Raji (cell line): ENCODE results near the gene SMOC2.

Experiments
- POLR2A ChIP-seq: IDR thresholded peaks from 2 replicates; pipeline ENCODE4 v1.6.1; 2011; ENCODE audit warnings: low read depth, low read length, control low read depth; ENCODE audit not compliant: insufficient read depth

Gene SMOC2

DNA sequence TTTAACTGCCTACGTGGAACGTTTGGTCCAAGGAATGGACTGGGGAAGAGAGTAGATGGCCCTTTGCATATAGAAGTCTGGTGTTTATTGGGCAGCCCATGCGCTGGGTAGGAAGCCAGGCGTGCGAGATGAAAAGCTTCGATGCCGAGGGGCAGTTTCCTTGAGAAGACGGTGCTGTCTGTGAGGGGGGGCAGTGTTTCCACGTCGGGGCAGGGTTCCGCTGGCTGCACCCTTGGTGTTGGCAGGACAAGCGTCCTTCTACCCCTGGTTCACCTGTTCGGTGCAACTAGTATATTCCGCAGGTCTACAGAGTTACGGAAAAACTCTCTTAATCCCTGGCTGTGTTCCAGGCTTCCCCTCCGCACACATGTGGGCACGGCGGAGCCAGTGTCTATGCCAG lies 88.2 kb downstream of the SMOC2 start:
- no peak for TF ChIP-seq POLR2A

DNA sequence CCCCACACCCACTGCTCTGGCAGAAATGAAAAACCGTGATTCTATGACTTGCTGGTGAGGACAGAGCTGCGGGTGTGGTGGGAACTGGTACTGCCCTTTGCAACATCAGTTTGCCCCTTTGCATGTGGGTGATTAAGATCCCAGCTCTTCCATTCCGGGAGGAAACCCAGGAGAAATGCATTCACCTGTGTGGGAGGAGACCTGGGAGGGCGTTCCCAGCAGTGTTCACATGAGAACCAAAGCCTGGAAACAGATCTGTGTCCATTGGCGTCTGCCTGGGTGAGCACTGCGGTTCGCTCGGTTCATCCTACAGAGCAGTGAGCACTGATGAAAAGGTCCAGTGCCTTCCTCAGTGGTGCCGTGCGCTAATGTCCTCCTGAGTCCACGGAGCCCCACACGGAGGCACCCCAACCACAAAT lies 89.7 kb downstream of the SMOC2 start:
- no peak for TF ChIP-seq POLR2A

DNA sequence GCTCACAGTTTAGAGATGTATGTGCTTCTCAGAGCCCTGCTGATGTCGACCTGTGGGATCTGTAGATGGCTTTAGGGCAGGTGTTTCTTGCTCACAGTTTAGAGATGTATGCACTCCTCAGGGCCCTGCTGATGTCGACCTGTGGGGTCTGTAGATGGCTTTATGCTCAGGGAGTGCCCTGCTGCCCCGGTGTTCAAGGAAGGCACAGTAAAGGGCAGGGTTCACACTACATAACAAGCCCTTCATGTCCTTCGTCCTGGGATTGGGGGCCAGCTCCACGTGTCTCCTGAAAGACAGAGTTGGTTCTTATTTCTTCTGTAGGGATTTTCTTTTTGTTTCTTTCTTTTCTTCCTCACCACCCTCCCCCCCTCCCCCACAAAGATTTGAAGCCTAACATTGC lies 91.1 kb downstream of the SMOC2 start:
- TF ChIP-seq POLR2A, result no peak

DNA sequence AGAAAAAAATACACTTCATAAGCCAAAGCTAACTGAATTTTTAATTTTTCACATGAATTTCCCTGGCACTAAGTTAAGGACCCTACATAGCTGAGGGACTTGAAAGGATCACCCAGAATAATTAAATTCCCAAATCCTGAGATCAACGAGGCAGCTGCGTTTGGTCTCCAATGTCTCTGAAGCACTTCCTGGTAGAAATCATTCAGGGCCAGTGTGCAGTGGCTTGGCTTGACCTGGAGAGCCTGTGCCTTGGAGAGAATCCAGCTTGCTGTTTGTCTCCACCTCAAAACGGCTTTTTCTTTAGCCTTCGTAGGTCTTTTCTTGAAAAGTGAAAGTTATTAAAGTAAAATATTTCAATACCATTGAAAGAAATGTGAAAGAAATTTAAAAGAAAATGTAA lies 92.4 kb downstream of the SMOC2 start:
- no peak for TF ChIP-seq POLR2A

DNA sequence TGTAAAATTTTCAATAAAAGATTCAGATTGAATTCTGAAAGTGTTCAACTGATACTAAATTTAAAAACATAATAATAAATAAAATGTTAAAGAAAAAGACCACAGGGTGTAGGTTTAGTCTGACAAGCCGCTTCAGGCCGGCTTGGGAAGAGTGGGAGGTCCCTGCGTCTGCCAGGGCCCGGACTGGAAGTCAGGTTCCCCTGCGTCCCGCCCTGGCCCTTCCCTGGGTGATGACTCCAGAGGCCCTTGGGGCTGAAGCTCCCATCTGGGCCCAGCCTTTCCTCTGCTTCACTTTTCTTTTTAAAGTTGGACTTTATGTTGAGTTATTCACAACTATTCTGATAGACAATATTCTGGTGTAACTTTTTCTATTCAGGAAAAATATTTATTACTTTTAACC lies 93.3 kb downstream of the SMOC2 start:
- no peak for TF ChIP-seq POLR2A

DNA sequence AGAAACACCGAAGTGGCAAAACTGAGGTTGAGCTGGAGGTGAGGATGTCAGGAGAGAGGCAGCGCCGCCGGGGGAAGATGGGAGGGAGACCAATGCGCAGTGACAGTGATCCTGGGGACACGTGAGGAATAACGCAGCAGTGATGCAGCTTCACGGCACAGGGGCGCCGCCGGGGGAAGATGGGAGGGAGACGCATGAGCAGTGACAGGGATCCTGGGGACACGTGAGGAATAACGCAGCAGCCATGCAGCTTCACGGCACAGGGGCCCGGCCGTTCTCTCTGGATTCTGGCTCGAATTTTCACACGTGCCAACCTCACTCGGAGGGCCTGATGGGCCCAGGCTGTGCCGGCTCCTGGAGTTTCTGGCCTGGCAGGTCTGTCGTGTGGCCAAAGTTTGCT lies 94.7 kb downstream of the SMOC2 start:
- no peak for TF ChIP-seq POLR2A

DNA sequence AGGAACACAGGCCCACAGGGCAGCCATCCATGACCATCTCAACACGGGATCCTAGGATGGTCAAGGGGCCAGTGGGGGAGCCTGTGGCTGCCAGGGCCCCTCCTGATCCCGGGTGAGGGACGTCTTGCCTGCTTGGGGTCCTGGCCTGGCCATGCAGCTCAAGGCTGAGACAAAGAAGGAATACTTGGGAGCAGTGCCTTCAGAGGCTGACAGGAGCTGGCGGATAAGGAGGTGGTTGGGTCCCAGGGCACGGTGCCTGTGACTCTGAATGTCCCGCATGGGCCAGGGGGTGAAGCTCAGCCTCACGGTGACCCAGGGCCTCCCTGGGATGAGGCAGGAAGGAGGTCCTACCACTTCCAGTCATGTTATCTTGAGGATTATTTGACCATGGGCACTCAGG lies 95.2 kb downstream of the SMOC2 start:
- TF ChIP-seq POLR2A, result no peak

DNA sequence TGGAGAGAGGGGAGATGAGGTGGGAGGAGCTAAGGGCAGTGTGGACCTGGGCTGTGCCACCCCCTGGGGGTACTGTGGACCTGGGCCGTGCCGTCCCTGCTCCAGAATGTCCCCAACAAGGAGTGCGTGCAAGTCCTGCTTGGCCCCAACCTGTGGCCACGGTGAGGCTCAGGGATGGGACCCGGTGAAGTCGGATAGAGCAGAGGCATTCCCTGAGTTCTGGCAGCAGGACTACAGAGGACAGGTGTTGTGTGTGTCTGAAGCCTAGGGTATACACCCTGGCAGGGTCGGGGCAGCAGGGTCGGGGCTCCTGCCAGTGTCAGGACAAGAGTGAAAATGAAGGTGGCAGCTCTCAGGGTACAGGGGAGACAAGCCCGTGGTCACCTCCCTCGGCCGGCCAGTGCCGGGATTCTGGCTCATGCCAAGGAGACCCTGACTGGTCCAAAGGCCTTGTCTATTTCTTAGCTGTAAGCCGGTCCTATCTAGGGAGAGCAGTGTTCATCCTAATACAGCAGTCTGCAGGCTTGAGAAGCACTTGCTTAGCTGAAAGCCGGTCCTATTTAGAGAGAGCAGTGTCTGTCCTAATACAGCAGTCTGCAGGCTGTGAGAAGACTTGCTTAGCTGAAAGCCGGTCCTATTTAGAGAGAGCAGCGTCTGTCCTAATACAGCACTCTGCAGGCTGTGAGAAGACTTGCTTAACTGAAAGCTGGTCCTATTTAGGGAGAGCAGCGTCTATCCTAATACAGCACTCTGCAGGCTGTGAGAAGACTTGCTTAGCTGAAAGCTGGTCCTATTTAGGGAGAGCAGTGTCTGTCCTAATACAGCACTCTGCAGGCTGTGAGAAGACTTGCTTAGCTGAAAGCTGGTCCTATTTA lies 95.9 kb downstream of the SMOC2 start:
- no peak for TF ChIP-seq POLR2A

DNA sequence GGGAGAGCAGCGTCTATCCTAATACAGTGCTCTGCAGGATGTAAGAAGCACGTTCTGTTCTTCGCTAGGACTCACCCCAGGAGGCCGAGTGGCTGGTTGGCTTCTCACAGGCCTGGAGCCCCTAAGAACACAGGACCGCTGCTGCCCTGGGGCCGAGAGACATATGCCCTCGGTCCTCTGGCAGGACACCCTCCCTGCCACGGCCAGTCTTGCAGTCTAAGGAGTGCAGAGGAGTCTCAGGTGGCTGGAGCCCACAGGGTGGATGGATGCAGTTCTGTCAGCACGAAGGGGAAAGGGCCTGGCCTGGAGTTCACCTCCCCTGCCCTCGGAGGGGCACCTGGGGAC lies 96.5 kb downstream of the SMOC2 start:
- TF ChIP-seq POLR2A, result no peak

DNA sequence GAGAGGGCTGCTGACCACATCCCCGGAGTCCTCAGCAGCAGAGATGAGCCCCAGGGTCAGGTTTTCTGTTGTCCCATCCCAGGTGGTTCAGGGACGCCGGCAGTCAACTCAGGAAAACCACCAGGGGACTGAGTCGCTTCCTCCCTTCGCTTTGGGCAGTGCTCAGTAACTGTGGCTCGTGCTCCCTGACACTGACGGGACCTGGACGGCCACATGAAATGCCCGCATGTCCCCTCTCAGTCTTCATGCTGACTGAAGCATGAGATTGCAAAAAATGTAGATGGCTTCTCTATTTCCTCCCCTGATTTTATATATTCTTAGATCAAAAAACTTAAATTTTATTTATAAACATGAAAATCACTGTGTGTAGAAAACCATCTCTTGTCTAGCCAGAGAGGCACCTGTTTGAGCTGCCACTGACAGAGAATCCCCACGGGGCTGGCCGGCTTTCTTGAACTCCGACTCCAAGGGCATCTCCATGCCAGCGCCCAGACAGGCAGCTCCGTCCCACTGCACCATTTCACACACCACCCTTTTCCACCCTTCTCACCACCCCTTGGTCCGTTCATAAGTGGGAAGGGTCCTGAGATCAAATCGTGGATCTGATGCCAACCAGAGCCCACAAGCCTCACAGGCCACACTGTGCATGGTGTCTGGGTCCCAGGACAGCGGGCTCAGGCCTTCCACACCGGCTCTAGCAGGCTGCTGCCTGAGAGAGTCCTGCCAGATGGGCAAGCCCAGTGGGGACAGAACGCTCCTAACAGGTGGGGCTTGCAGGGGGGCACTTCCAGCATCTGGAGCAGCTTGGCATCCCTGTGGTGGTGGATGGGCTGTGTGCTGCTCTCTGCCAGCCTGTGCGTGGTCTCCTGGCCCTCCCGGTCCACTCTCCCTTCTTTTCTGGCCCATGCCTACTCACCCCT lies 98.2 kb downstream of the SMOC2 start:
- no peak for TF ChIP-seq POLR2A

DNA sequence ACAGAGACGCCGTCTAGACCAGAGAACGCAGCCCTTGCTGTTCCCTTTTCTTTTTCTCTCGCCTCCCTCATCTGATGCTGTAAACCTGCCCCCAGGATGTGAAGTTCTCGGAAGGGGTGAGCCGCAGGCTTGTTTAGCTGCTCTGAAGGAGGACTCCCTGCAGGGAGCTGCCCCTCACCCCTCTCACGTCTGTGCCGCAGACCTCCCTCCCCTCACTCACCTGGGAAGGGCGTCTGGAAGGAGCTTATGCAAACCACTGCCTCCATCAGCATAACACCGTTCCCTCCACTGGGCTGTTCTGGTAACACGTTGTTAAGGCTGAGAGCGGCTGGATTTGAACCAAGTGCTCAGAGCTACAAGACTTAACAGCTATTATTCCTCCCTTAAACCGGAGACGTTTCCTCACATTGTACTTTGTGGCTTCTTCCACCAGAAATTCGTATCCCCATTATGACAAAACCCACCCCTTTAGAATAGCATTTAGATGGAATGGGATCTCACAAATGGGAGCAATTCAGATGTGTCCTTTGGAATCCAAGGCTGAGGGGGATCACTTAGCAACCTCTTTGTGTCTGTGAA lies 99.8 kb downstream of the SMOC2 start:
- TF ChIP-seq POLR2A, result no peak

DNA sequence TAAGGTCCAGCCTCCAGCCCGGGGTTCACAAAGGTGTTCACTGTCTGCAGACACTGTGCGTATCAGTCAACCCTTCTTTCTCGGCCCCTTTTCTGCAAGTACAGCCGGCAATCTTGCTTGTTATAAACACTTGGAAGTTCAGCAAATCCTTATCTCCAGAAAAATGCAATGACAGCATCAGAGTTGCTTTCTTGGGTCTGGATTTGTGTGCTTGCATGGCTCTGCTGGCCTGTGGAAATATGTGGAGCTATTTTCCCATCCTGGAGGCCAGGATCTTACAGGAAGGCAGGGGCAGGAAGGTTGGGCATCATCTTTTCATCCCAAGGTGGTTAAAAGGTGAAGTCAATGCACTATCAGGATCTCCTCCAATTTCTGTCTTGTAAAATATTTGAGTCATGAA lies 100.3 kb downstream of the SMOC2 start:
- TF ChIP-seq POLR2A, result no peak

DNA sequence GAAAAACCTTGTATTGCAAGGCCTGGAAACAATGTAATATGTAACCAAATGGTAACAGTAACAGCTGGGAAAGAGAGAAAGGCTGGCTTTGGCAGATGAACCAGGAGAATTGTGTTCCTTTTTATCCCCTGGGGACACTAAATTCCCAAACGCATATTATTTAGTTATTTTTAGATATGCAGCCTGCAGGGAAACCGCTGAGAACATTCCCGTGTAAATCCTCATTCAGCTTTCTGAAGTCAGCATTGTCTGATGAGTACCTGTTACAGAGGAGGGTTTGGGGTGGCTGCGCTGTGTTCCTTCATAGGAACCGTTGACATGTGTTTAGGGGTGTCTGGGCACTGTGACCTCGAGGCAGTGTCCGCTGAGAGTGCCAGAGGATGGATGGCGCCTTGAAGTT lies 101.3 kb downstream of the SMOC2 start:
- no peak for TF ChIP-seq POLR2A

DNA sequence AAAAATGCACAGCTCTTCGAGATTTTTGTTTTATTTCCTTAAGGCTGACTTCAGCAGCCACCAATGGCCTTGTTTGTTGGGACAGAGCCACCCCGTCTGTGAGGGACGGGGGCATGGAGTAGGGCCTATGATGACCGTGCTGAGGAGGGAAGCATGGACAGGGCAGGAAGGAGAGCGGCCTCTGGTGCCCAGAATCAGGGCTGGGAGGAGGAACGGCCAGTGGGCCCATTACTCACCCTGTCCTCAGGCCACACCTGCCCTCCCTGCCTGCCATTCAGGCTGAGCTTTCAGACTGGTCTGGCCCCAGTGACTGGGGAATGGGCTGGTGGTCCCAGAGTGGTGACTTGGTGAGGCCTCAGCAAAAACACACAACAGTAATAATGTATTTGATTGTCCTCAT lies 104.4 kb downstream of the SMOC2 start:
- no peak for TF ChIP-seq POLR2A

DNA sequence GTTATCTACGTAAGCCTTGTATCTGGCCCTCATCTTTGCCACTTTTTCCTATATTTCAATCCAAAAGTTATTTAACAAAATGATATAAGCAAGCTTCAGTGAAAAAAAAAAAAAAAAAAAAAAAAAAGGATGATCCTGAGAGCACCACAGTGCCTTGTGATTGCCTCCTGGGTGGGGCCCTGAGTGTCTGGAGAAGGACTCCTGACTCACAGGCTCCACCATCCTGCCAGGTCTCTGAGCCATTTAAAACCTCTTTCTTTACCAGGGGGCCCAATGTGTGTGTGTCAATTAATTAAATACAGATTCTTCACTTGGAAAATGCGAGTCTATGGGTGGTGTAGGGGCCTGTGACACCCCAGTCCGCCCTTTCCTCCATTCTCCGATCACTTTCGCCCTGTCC lies 105.2 kb downstream of the SMOC2 start:
- no peak for TF ChIP-seq POLR2A

DNA sequence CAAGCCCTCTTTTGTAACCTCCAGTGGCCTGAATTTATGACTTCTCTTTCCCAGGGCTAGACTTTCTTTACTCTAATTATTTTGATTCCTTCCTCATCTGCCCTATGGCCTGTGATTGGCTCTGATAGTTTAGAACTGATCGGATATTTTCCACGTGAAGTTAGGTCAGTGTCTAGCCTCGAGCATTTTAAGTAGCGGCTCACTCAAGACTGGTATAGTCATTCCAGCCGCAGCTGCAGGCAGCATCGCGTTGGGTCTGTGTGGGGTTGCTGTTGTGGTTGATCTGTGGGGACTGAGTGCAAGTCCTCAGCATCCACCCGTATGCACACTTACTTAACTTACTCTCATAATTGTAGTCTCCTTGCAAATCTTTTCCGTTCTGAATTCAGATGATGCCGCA lies 105.7 kb downstream of the SMOC2 start:
- no peak for TF ChIP-seq POLR2A
